ENCODE measurements around the gene RTL1. TPM values are rescaled to one million over a fixed set of nuclear protein-coding genes. Genes with fewer than 3 reads are reported as not detected.

The RTL1 gene
- total RNA-seq, 4 donors from 2014 or later = not detected

DNA sequence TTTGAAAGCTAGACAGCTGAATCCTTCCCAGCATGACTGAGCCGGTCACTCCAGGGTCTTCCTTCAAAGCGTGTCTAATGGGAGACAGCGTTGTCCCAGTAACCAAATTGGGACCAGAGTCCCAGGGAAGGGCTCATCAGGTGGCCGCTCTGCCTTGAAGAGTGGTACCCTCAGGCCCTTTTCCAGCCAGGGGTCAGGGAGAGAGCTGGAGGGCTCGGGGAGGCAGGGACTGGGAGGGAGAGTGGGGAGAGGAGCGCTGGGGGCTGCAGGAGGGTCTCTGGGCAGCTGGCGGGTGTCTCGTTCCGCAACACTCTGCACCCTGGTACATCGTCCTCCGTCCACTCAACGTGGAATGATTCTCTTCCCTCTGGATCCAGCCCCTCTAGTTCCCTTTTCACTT is 1.6 kb upstream of the RTL1 start:
- peaks cover 66% of the 10 kb centered on the region for H3K27me3 ChIP-seq
- H3K9me3 ChIP-seq = no peaks in the 10 kb centered on the region
- intact Hi-C loops (cut with DNase I; ENCODE audit: low total_unique reads) (no loop called here), in situ Hi-C loops (cut with MboI; ENCODE audit: low pct_ligation_motif_present in 1 of 4, low pct_unique_long_range_greater_than_20kb in 1 of 4, low sequenced_read_pairs in 3 of 4) (no loop called here)
- DNase-seq = no peak
- no peak overlapping the region for H3K4me3 ChIP-seq
- H3K36me3 ChIP-seq = no peaks in the 10 kb centered on the region
- no peak overlapping the region for H3K27ac ChIP-seq
- TF ChIP-seq POLR2AphosphoS5 (IDR thresholded peaks at IDR 0.05) (no peak), EP300 (IDR thresholded peaks at IDR 0.05; ENCODE audit: low read depth) (no peak)
- TF ChIP-seq, protein P1, sequence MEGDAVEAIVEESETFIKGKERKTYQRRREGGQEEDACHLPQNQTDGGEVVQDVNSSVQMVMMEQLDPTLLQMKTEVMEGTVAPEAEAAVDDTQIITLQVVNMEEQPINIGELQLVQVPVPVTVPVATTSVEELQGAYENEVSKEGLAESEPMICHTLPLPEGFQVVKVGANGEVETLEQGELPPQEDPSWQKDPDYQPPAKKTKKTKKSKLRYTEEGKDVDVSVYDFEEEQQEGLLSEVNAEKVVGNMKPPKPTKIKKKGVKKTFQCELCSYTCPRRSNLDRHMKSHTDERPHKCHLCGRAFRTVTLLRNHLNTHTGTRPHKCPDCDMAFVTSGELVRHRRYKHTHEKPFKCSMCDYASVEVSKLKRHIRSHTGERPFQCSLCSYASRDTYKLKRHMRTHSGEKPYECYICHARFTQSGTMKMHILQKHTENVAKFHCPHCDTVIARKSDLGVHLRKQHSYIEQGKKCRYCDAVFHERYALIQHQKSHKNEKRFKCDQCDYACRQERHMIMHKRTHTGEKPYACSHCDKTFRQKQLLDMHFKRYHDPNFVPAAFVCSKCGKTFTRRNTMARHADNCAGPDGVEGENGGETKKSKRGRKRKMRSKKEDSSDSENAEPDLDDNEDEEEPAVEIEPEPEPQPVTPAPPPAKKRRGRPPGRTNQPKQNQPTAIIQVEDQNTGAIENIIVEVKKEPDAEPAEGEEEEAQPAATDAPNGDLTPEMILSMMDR (IDR thresholded peaks at IDR 0.05) = no peak
- WGBS, 2 donors (ENCODE audit: low coverage in 1 of 2) = 40 to 73% methylated on average over 1 to 12 of the region's 12 CpGs
- peaks cover 0 to 7% (median 5%) of the 10 kb centered on the region in 4 donors for H3K4me1 ChIP-seq

DNA sequence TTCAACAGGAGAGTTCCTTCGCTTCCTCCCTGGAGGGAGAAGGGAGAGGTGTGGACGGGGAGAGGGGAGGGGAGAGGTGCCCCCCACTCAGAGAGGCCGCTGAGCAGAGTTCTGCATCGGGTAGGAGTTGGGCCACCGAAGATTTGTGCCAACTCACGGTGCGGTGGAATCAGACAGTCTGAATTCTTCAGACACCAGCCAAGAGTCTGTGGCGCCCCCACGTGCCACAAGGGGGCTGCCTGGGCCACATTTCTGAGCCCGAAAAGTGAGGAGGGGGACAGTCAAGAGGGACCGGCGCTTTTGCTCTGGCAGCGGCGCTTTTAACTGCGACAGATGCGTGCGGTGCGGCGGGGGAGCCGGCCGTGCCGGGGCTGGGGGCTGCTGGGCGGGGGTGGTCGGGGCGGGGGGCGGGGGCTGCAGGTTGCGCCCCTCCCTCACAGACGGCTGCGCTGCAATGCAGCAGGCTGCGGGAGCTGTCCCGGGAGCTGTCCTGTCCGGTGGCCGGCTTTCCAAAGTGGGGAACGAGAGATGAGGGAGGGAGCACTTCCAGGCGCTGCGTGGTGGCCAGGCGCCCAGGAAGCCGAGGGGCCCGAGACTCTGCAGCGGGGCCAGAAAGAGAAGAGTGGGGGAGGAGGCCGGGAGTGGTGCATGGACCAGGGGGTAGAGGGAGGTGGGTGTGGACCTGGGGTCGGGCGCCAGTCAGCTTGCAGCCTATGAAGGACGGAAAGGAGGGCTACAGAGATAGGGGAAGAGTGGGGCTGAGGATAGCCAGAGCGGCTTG is 975 bp upstream of the RTL1 start:
- Histone ChIP-seq H3K27ac (no peak overlapping the region), H3K27me3 (peaks cover 73% of the 10 kb centered on the region), H3K36me3 (no peaks in the 10 kb centered on the region), H3K4me1 (peaks cover 0 to 14% (median 10%) of the 10 kb centered on the region in 4 donors), H3K9me3 (no peaks in the 10 kb centered on the region), H3K4me3 (no peak overlapping the region)
- DNase-seq = no peak
- TF ChIP-seq, protein P1 (IDR thresholded peaks at IDR 0.05) = no peak
- no peak for TF ChIP-seq POLR2AphosphoS5 (IDR thresholded peaks at IDR 0.05)
- TF ChIP-seq POLR2A (IDR thresholded peaks at IDR 0.05) = no peak
- TF ChIP-seq EP300 (IDR thresholded peaks at IDR 0.05; ENCODE audit: low read depth) = no peak
- in situ Hi-C loops (cut with MboI; ENCODE audit: low pct_ligation_motif_present in 1 of 4, low pct_unique_long_range_greater_than_20kb in 1 of 4, low sequenced_read_pairs in 3 of 4) = no loop called here
- intact Hi-C loops (cut with DNase I; ENCODE audit: low total_unique reads) = no loop called here
- 37% methylated on average over 29 of the region's 45 CpGs; no CpG with 5 or more reads in 1 of the 2 donors for WGBS, 2 donors (ENCODE audit: low coverage in 1 of 2)

DNA sequence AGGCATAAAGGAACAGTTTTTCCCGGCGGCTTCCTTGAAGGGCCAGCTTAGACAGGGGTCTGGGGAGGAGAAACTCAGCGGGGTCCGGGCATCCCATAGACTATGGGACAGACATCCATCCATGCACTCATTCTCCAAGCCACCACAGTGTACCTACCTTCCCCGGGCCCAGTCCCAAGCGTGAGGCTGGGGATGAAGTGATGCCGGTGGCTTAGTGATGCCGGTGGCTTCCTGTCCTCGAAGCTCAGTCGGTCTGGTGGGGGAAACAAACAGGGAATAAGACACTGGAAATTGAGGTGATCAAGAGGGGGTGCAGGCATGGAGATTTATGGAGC is 421 bp downstream of the RTL1 start:
- Histone ChIP-seq H3K9me3 (no peaks in the 10 kb centered on the region), H3K27me3 (peaks cover 85% of the 10 kb centered on the region), H3K36me3 (no peaks in the 10 kb centered on the region), H3K4me1 (peaks cover 0 to 27% (median 10%) of the 10 kb centered on the region in 4 donors), H3K4me3 (no peak overlapping the region), H3K27ac (no peak overlapping the region)
- DNase-seq = no peak
- WGBS, 2 donors (ENCODE audit: low coverage in 1 of 2) = 87% methylated on average over 9 of the region's 10 CpGs; no CpG with 5 or more reads in 1 of the 2 donors
- intact Hi-C loops (cut with DNase I; ENCODE audit: low total_unique reads) (no loop called here), in situ Hi-C loops (cut with MboI; ENCODE audit: low pct_ligation_motif_present in 1 of 4, low pct_unique_long_range_greater_than_20kb in 1 of 4, low sequenced_read_pairs in 3 of 4) (no loop called here)
- no peak for TF ChIP-seq POLR2A (IDR thresholded peaks at IDR 0.05)
- TF ChIP-seq, protein P1 (IDR thresholded peaks at IDR 0.05) = no peak
- no peak for TF ChIP-seq EP300 (IDR thresholded peaks at IDR 0.05; ENCODE audit: low read depth)
- no peak for TF ChIP-seq POLR2AphosphoS5 (IDR thresholded peaks at IDR 0.05)

DNA sequence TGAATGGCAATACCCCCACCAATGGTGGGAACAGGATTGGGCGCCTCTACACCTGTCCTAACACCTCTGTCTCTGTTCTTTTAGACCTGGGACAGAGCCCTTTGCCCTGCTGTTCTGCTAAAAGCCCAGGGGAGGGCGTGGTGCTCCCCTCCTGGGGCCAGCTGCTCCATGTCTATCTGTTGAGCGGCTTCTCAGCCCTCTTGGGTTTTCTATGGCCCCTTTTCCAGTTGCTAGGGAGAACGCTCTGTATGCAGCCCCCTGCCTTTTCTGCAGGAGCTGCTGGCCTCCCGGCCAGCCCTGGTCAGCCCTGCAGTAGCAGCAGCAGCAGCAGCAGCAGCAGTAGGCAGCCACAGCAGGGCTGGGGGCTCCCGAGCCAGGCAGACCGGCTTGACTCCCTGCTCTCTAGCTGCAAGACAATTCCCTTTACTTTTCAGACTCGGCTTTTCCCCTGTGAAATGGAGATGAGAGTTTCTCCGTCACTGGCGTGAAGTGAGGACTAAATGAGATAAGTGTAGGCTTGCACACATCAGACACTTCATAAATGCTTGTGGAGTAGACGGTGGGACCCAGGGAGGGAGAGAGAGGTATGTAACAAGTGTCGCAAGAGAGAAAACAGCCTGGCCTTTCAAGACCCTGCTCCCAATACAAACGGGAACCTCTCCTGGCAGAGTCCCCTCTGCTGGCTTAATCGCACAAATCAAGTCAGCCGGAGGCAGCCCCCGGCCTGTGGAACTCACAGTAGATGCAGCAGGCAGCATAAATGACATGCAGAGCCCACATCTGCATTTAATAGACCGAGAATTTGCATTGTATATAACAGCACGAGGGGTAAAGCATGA is 1.0 kb downstream of the RTL1 start:
- TF ChIP-seq EP300 (IDR thresholded peaks at IDR 0.05; ENCODE audit: low read depth) = no peak
- TF ChIP-seq POLR2AphosphoS5 (IDR thresholded peaks at IDR 0.05) = no peak
- TF ChIP-seq POLR2A (IDR thresholded peaks at IDR 0.05) = no peak
- TF ChIP-seq, protein P1 (IDR thresholded peaks at IDR 0.05) = no peak
- H3K27me3 ChIP-seq = peaks cover 88% of the 10 kb centered on the region
- 71 to 100% methylated on average over 1 to 18 of the region's 18 CpGs for WGBS, 2 donors (ENCODE audit: low coverage in 1 of 2)
- DNase-seq = no peak
- no peak overlapping the region for H3K4me3 ChIP-seq
- no peaks in the 10 kb centered on the region for H3K36me3 ChIP-seq
- H3K4me1 ChIP-seq = peaks cover 0 to 30% (median 10%) of the 10 kb centered on the region in 4 donors
- intact Hi-C loops (cut with DNase I; ENCODE audit: low total_unique reads) (no loop called here), in situ Hi-C loops (cut with MboI; ENCODE audit: low pct_ligation_motif_present in 1 of 4, low pct_unique_long_range_greater_than_20kb in 1 of 4, low sequenced_read_pairs in 3 of 4) (no loop called here)
- no peaks in the 10 kb centered on the region for H3K9me3 ChIP-seq
- H3K27ac ChIP-seq = no peak overlapping the region

All from transverse colon (tissue), 4 donors.